CD14-positive monocyte (primary cell): ENCODE measurements around the gene LRRC49. TPM values are rescaled to one million over a fixed set of nuclear protein-coding genes. Genes with fewer than 3 reads are reported as not detected.
A peak's percentile ranks its signal among the peaks of the same experiment; 100 is the strongest.

Experiments
- DNase-seq, 3 donors: peaks; one replicate each; pipeline ENCODE4 v3.0.0-alpha.2; 2011 to 2022
- H2AFZ ChIP-seq: 2 replicates; pipeline ENCODE4 v1.6.0; 2012; ENCODE audit warnings: mild to moderate bottlenecking, low read depth, low read length, inconsistent platforms; ENCODE audit not compliant: insufficient read depth, poor library complexity, severe bottlenecking
- H3K27ac ChIP-seq, 2 donors: 1 replicate in 1 of 2; 2 replicates in 1 of 2; pipeline ENCODE4 v1.5.1; 2012 to 2013; ENCODE audit warnings: low read length in 2 of 2, control low read depth in 1 of 2, inconsistent platforms in 1 of 2, low read depth in 1 of 2, mild to moderate bottlenecking in 1 of 2
- H3K27me3 ChIP-seq, 2 donors: one replicate each; pipeline versions ENCODE4 v1.6.0 to v1.6.1; 2011 to 2013; ENCODE audit warnings: low read length in 2 of 2; ENCODE audit not compliant: control insufficient read depth in 2 of 2, insufficient read depth in 2 of 2
- H3K36me3 ChIP-seq, 2 donors: replicated peaks in 1 of 2; 1 replicate in 1 of 2; 2 replicates in 1 of 2; pipeline versions ENCODE4 v1.5.1 to v1.6.1; 2012 to 2013; ENCODE audit warnings: low read length in 2 of 2, control low read depth in 1 of 2, inconsistent platforms in 1 of 2, mild to moderate bottlenecking in 1 of 2; ENCODE audit not compliant: insufficient read depth in 2 of 2, control insufficient read depth in 1 of 2
- H3K4me1 ChIP-seq, 2 donors: 1 replicate in 1 of 2; 2 replicates in 1 of 2; pipeline versions ENCODE4 v1.5.1 to v1.6.1; 2012 to 2013; ENCODE audit warnings: low read length in 2 of 2, control low read depth in 1 of 2, inconsistent platforms in 1 of 2, mild to moderate bottlenecking in 1 of 2, moderate library complexity in 1 of 2; ENCODE audit not compliant: insufficient read depth in 2 of 2, control insufficient read depth in 1 of 2
- H3K4me2 ChIP-seq: replicated peaks from 2 replicates; pipeline ENCODE3; 2012; ENCODE audit warnings: low read length, moderate library complexity, mild to moderate bottlenecking; ENCODE audit not compliant: poor library complexity, severe bottlenecking; ENCODE audit errors: extremely low read depth
- H3K4me3 ChIP-seq, 3 experiments: fragments of 200-600 bp in 1 of 3; sonication (generic) in 1 of 3; replicated peaks in 1 of 3; 1 replicate in 2 of 3; 2 replicates in 1 of 3; pipeline ENCODE4 v1.5.1; 2011 to 2013; ENCODE audit warnings: low read length in 3 of 3, mild to moderate bottlenecking in 3 of 3, control low read depth in 2 of 3, low read depth in 2 of 3, inconsistent platforms in 1 of 3, moderate library complexity in 1 of 3
- H3K79me2 ChIP-seq: 2 replicates; pipeline ENCODE4 v1.6.0; 2012; ENCODE audit warnings: mild to moderate bottlenecking, control low read depth, inconsistent platforms, low read length, moderate library complexity; ENCODE audit not compliant: insufficient read depth
- H3K9ac ChIP-seq: 2 replicates; pipeline ENCODE4 v1.6.0; 2017; ENCODE audit warnings: low read length, mild to moderate bottlenecking; ENCODE audit not compliant: insufficient read depth, poor library complexity, severe bottlenecking
- H3K9me3 ChIP-seq, 2 donors: replicated peaks in 1 of 2; 1 replicate in 1 of 2; 2 replicates in 1 of 2; pipeline versions ENCODE4 v1.5.1 to v1.6.1; 2012 to 2013; ENCODE audit warnings: low read length in 2 of 2, control low read depth in 1 of 2; ENCODE audit not compliant: control insufficient read depth in 1 of 2, insufficient read depth in 1 of 2
- H4K20me1 ChIP-seq: 2 replicates; pipeline ENCODE4 v1.6.0; 2012; ENCODE audit warnings: mild to moderate bottlenecking, low read length, control low read depth, moderate library complexity; ENCODE audit not compliant: insufficient read depth
- H3K27ac Mint-ChIP-seq, 7 donors: one replicate each; pipeline ENCODE4 v1.8.0; 2020; ENCODE audit warnings: mild to moderate bottlenecking in 7 of 7, mixed read lengths in 7 of 7, moderate library complexity in 6 of 7, inconsistent platforms in 2 of 7
- H3K27me3 Mint-ChIP-seq, 3 donors: one replicate each; pipeline ENCODE4 v1.8.0; 2021 to 2022; ENCODE audit warnings: low read depth in 3 of 3, mild to moderate bottlenecking in 3 of 3, mixed read lengths in 3 of 3, moderate library complexity in 3 of 3, inconsistent platforms in 1 of 3
- H3K36me3 Mint-ChIP-seq, 2 donors: one replicate each; pipeline ENCODE4 v1.8.0; 2020; ENCODE audit warnings: mixed read lengths in 2 of 2, inconsistent platforms in 1 of 2, mild to moderate bottlenecking in 1 of 2
- H3K4me1 Mint-ChIP-seq: one replicate; pipeline ENCODE4 v1.8.0; 2020; ENCODE audit warnings: mild to moderate bottlenecking, mixed read lengths
- H3K4me3 Mint-ChIP-seq, 2 donors: one replicate each; pipeline ENCODE4 v1.8.0; 2020; ENCODE audit warnings: mild to moderate bottlenecking in 2 of 2, mixed read lengths in 2 of 2, moderate library complexity in 1 of 2
- H3K9me3 Mint-ChIP-seq, 7 donors: one replicate each; pipeline ENCODE4 v1.8.0; 2020 to 2022; ENCODE audit warnings: mixed read lengths in 7 of 7, mild to moderate bottlenecking in 6 of 7, moderate library complexity in 6 of 7, inconsistent platforms in 2 of 7
- WGBS: methylation state at CpG from one replicate; pipeline ENCODE4 v1.1.5; 2013; ENCODE audit warnings: missing lambda C conversion rate; ENCODE audit not compliant: insufficient coverage; 5-methylcytosine and 5-hydroxymethylcytosine counted together
- intact Hi-C, 2 donors: fragments of 100-400 bp; cut with micrococcal nuclease; formaldehyde crosslinking; loops; one replicate each; pipeline versions ENCODE4 v1.15.0 to v1.15.1; 2023
- polyA plus RNA-seq, 3 donors: library from polyadenylated mRNA; depleted of rRNA in 1 of 3; unstranded in 2 of 3; stranded (reverse) in 1 of 3; fragments of 300-500 nt in 2 of 3; fragments of >200 nt in 1 of 3; fragmentation: Illumina TruSeq in 2 of 3; gene quantifications; 1 replicate in 2 of 3; 2 replicates in 1 of 3; pipeline ENCODE4 v1.2.3, GENCODE V29; 2012 to 2021
- TF ChIP-seq, protein P1 (sequence below): fragments of 200-600 bp; IDR thresholded peaks from one replicate; pipeline ENCODE4 v1.8.0; 2022; ENCODE audit warnings: antibody characterized with exemption, mild to moderate bottlenecking

LRRC49 gene
- polyA plus RNA-seq, 3 donors = 0.08 to 0.51 (median 0.24) TPM

DNA sequence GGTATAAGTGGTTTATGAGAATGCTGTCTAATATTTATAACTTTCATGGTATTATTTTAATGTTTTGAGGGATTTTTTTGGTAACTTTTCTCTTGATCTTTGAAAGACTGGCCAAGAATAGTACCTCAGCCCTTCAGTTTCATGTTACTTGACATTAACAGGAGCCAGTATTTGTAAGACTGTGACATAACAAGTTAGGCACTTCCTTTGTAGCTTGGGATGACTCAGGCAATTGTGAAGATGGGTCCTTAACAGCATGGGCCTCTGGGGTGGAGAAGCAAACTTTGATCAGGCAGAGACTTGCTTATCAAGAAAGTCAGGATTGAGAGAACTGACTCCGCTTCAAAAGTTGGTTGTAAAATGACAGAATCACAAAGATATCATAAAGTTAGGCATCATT lies 9.5 kb downstream of the LRRC49 start:
- Histone ChIP-seq H3K36me3 (no peaks in the 10 kb centered on the region), H4K20me1 (no peaks in the 10 kb centered on the region), H3K9ac (no peak overlapping the region), H3K79me2 (no peaks in the 10 kb centered on the region), H3K4me1 (no peaks in the 10 kb centered on the region), H3K9me3 (peaks cover 0 to 4% of the 10 kb centered on the region in 2 donors), H2AFZ (peak overlapping the region; percentile 9), H3K27me3 (no peaks in the 10 kb centered on the region), H3K4me2 (no peak overlapping the region), H3K4me3 (no peak overlapping the region), H3K27ac (no peak overlapping the region)
- 86% methylated on average over 1 of the region's 1 CpG for WGBS
- Mint-ChIP-seq H3K4me1 (no peaks in the 10 kb centered on the region), H3K27me3 (peaks cover 0 to 3% (median 1%) of the 10 kb centered on the region in 3 donors), H3K9me3 (peaks cover 0 to 15% (median 3%) of the 10 kb centered on the region in 7 donors), H3K27ac (no peak overlapping the region), H3K4me3 (no peak overlapping the region), H3K36me3 (no peaks in the 10 kb centered on the region)
- intact Hi-C loops = no loop called here
- no peak for DNase-seq
- TF ChIP-seq, protein P1, sequence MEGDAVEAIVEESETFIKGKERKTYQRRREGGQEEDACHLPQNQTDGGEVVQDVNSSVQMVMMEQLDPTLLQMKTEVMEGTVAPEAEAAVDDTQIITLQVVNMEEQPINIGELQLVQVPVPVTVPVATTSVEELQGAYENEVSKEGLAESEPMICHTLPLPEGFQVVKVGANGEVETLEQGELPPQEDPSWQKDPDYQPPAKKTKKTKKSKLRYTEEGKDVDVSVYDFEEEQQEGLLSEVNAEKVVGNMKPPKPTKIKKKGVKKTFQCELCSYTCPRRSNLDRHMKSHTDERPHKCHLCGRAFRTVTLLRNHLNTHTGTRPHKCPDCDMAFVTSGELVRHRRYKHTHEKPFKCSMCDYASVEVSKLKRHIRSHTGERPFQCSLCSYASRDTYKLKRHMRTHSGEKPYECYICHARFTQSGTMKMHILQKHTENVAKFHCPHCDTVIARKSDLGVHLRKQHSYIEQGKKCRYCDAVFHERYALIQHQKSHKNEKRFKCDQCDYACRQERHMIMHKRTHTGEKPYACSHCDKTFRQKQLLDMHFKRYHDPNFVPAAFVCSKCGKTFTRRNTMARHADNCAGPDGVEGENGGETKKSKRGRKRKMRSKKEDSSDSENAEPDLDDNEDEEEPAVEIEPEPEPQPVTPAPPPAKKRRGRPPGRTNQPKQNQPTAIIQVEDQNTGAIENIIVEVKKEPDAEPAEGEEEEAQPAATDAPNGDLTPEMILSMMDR = no peak

DNA sequence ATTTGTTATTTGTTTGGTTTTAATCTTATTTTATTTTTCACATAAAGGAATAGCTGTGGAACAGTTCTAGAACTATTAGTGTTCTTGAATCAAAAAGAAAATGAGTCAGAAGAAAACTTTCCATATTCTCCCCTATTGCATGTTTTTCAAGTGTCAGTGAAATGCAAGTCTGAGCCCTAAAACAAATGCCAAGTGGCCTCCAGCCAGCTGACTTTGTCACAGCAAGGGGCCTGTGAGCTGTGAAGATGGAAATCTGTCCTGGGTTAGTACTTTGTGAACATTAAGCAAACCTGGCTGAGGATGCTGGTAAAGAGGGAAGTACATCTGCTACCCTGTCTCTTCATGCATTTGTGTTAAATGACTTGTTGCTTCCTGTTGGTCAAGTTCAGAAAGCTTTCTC lies 14.2 kb downstream of the LRRC49 start:
- no peak for DNase-seq
- Histone ChIP-seq H3K9me3 (peaks cover 12 to 20% of the 10 kb centered on the region in 2 donors), H3K4me2 (no peak overlapping the region), H3K79me2 (no peaks in the 10 kb centered on the region), H2AFZ (no peak overlapping the region), H3K4me3 (no peak overlapping the region), H3K36me3 (no peaks in the 10 kb centered on the region), H3K27me3 (no peaks in the 10 kb centered on the region), H3K4me1 (no peaks in the 10 kb centered on the region), H4K20me1 (no peaks in the 10 kb centered on the region), H3K27ac (no peak overlapping the region), H3K9ac (no peak overlapping the region)
- Mint-ChIP-seq H3K4me3 (no peak overlapping the region), H3K36me3 (no peaks in the 10 kb centered on the region), H3K4me1 (no peaks in the 10 kb centered on the region), H3K27ac (no peak overlapping the region), H3K9me3 (peaks cover 12 to 28% (median 20%) of the 10 kb centered on the region in 7 donors), H3K27me3 (peaks cover 0 to 1% (median 0%) of the 10 kb centered on the region in 3 donors)
- TF ChIP-seq, protein P1 = no peak
- intact Hi-C loops = no loop called here
